HCT116 (cell line): Measurements from ENCODE around the gene CDC37L1. TPM values are rescaled to one million over a fixed set of nuclear protein-coding genes. Genes with fewer than 3 reads are reported as not detected.
"Not testable (repeated sequence)": the region's sequence is repeated elsewhere in the genome, so short reads cannot be mapped to it uniquely, and the experiment has no call there.

Experiments
- ATAC-seq: fragments of 200-7000 bp; cut with Tn5 transposase; 2 replicates; pipeline ENCODE4 v1.9.1; 2020; ENCODE audit warnings: mild to moderate bottlenecking, moderate library complexity
- BruUV-seq: library from RNA; stranded (reverse); fragments of 400-500 nt; replicated peaks from 2 replicates; lab custom pipeline; 2021; lab: Mats Ljungman, UMichigan
- CTCF ChIA-PET: fragments of 300-600 bp; sonication (Branson Sonifier 250); formaldehyde crosslinking; loops from one replicate; lab custom pipeline; 2021; ENCODE audit warnings: antibody characterized with exemption; lab: Charles Lee
- POLR2A ChIA-PET: fragments of 300-600, 350-600 bp; sonication (Branson Sonifier 250); formaldehyde crosslinking; loops from one replicate; lab custom pipeline; 2021; ENCODE audit warnings: antibody characterized with exemption; lab: Charles Lee
- RAD21 ChIA-PET, 2 experiments: fragments of 300-600 bp; sonication (Branson Sonifier 250); formaldehyde crosslinking; loops; one replicate each; lab custom pipeline; 2023; ENCODE audit warnings: low total read pairs in 2 of 2; ENCODE audit not compliant: uncharacterized antibody in 2 of 2, unreplicated experiment in 2 of 2, low non-redundant PET in 1 of 2; lab: Charles Lee
- DNase-seq: peaks from one replicate; pipeline ENCODE4 v3.0.0-alpha.2; 2010; ENCODE audit warnings: low read depth, low spot score
- H2AFZ ChIP-seq: fragments of 200-600 bp; shearing (Covaris generic), sonication (generic); 2 replicates; pipeline ENCODE4 v1.6.1; 2017; ENCODE audit warnings: low read depth, mixed run types, mixed read lengths, antibody characterized with exemption, low read length; ENCODE audit not compliant: poor library complexity, severe bottlenecking
- H3K27ac ChIP-seq: 2 replicates; pipeline ENCODE4 v1.5.1; 2012; ENCODE audit warnings: low read depth, low read length
- H3K27me3 ChIP-seq: fragments of 200-600 bp; sonication (generic); 2 replicates; pipeline ENCODE4 v1.6.1; 2016; ENCODE audit warnings: mixed run types, low read length, mixed read lengths; ENCODE audit not compliant: insufficient read depth
- H3K36me3 ChIP-seq, 2 experiments: fragments of 200-500 bp in 1 of 2; fragments of 200-600 bp in 1 of 2; sonication (Bioruptor generic) in 1 of 2; sonication (generic) in 1 of 2; 2 replicates each; pipeline versions ENCODE4 v1.5.1 to v1.6.1; 2014 to 2016; ENCODE audit warnings: low read length in 2 of 2, inconsistent platforms in 1 of 2, mixed read lengths in 1 of 2, mixed run types in 1 of 2; ENCODE audit not compliant: insufficient read depth in 2 of 2, control insufficient read depth in 1 of 2
- H3K4me1 ChIP-seq, 2 experiments: fragments of 200-600 bp in 1 of 2; sonication (generic) in 1 of 2; 2 replicates each; pipeline versions ENCODE4 v1.5.1 to v1.6.1; 2012 to 2017; ENCODE audit warnings: low read length in 2 of 2, inconsistent platforms in 1 of 2, mild to moderate bottlenecking in 1 of 2, mixed read lengths in 1 of 2, mixed run types in 1 of 2, moderate library complexity in 1 of 2; ENCODE audit not compliant: insufficient read depth in 2 of 2, control insufficient read depth in 1 of 2
- H3K4me2 ChIP-seq: fragments of 200-600 bp; sonication (generic); 2 replicates; pipeline ENCODE4 v1.6.1; 2017; ENCODE audit warnings: mixed run types, low read length, mixed read lengths
- H3K4me3 ChIP-seq, 2 experiments: fragments of 200-600 bp in 1 of 2; sonication (generic) in 1 of 2; replicated peaks in 1 of 2; 2 replicates each; pipeline ENCODE4 v1.5.1; 2011 to 2016; ENCODE audit warnings: low read length in 2 of 2, control low read depth in 1 of 2, low read depth in 1 of 2, mild to moderate bottlenecking in 1 of 2, mixed read lengths in 1 of 2, mixed run types in 1 of 2
- H3K79me2 ChIP-seq: fragments of 200-600 bp; sonication (generic); 2 replicates; pipeline ENCODE4 v1.6.1; 2017; ENCODE audit warnings: mild to moderate bottlenecking, mixed run types, low read length, moderate library complexity, mixed read lengths; ENCODE audit not compliant: insufficient read depth
- H3K9ac ChIP-seq: fragments of 200-600 bp; sonication (generic); 2 replicates; pipeline ENCODE4 v1.6.1; 2016; ENCODE audit warnings: low read length, mixed read lengths
- H3K9me2 ChIP-seq: fragments of 200-600 bp; sonication (generic), shearing (Covaris generic); 2 replicates; pipeline ENCODE4 v1.6.1; 2017; ENCODE audit warnings: mixed run types, mild to moderate bottlenecking, moderate library complexity; ENCODE audit not compliant: insufficient read depth
- H3K9me3 ChIP-seq, 2 experiments: fragments of 200-500 bp in 1 of 2; fragments of 200-600 bp in 1 of 2; sonication (Bioruptor generic) in 1 of 2; sonication (generic) in 1 of 2; 2 replicates each; pipeline ENCODE4 v1.6.1; 2014 to 2017; ENCODE audit warnings: low read length in 2 of 2, mixed read lengths in 2 of 2, inconsistent platforms in 1 of 2, low read depth in 1 of 2, mild to moderate bottlenecking in 1 of 2, mixed run types in 1 of 2, moderate library complexity in 1 of 2; ENCODE audit not compliant: control insufficient read depth in 1 of 2, insufficient read depth in 1 of 2
- H4K20me1 ChIP-seq: fragments of 200-600 bp; sonication (generic), shearing (Covaris generic); 2 replicates; pipeline ENCODE4 v1.6.1; 2017; ENCODE audit warnings: mixed run types, mild to moderate bottlenecking, moderate library complexity; ENCODE audit not compliant: insufficient read depth
- CBX3 ChIP-seq: IDR thresholded peaks from 2 replicates; pipeline ENCODE4 v1.6.1; 2012; ENCODE audit warnings: low read depth
- ELF1 ChIP-seq: IDR thresholded peaks from 2 replicates; pipeline ENCODE4 v1.6.1; 2012; ENCODE audit warnings: low read depth, borderline replicate concordance
- EZH2phosphoT487 ChIP-seq: fragments of 200-600 bp; IDR thresholded peaks from 2 replicates; pipeline ENCODE4 v1.6.1; 2018; ENCODE audit warnings: antibody characterized with exemption, borderline replicate concordance
- JUND ChIP-seq: IDR thresholded peaks from 2 replicates; pipeline ENCODE4 v1.6.1; 2012
- POLR2A ChIP-seq: IDR thresholded peaks from 2 replicates; pipeline ENCODE4 v1.7.0; 2011; ENCODE audit warnings: borderline replicate concordance; ENCODE audit not compliant: insufficient read depth, insufficient read length; ENCODE audit errors: extremely low read depth
- POLR2AphosphoS5 ChIP-seq: IDR thresholded peaks from 2 replicates; pipeline ENCODE4 v1.6.1; 2011; ENCODE audit warnings: mild to moderate bottlenecking, low read depth, low read length, moderate library complexity
- SIN3A ChIP-seq: IDR thresholded peaks from 2 replicates; pipeline ENCODE4 v1.6.1; 2012; ENCODE audit warnings: low read depth
- SP1 ChIP-seq: IDR thresholded peaks from 2 replicates; pipeline ENCODE4 v1.6.1; 2012; ENCODE audit warnings: low read depth
- SRF ChIP-seq: IDR thresholded peaks from 2 replicates; pipeline ENCODE4 v1.6.1; 2012; ENCODE audit warnings: low read depth
- YY1 ChIP-seq: IDR thresholded peaks from 2 replicates; pipeline ENCODE4 v1.6.1; 2011; ENCODE audit warnings: low read length, low read depth, moderate library complexity, mild to moderate bottlenecking; ENCODE audit not compliant: insufficient replicate concordance; ENCODE audit errors: extremely low read depth
- ZFX ChIP-seq: fragments of 450-650 bp; IDR thresholded peaks from 2 replicates; pipeline ENCODE4 v1.6.1; 2017
- ZNF274 ChIP-seq: fragments of 200-500 bp; sonication (Bioruptor generic); IDR thresholded peaks from 2 replicates; pipeline ENCODE4 v1.6.1; 2014; ENCODE audit warnings: mild to moderate bottlenecking, low read depth, low read length, inconsistent platforms
- intact Hi-C: fragments of 100-400 bp; cut with micrococcal nuclease; formaldehyde crosslinking; loops from 2 replicates; pipeline ENCODE4 v1.10.0; 2022
- total RNA-seq: library from RNA; stranded (reverse); gene quantifications from one replicate; pipeline ENCODE4 v1.2.1, GENCODE V29; 2021; ENCODE audit not compliant: unreplicated experiment
- TF ChIP-seq, protein P1 (sequence below): IDR thresholded peaks from 2 replicates; pipeline ENCODE4 v1.6.1; 2012
- TF ChIP-seq, protein P2 (sequence below): IDR thresholded peaks from 2 replicates; pipeline ENCODE4 v1.6.1; 2012
- TF ChIP-seq, protein P3 (sequence below): IDR thresholded peaks from 2 replicates; pipeline ENCODE4 v1.6.1; 2011; ENCODE audit warnings: mild to moderate bottlenecking, low read length, moderate library complexity; ENCODE audit not compliant: insufficient replicate concordance; ENCODE audit errors: extremely low read depth
- TF ChIP-seq, protein P4 (sequence below): IDR thresholded peaks from 2 replicates; pipeline ENCODE4 v1.6.1; 2012; ENCODE audit warnings: low read depth

Gene CDC37L1
- total RNA-seq, 1 experiment from 2014 or later, result 18.1 TPM

DNA sequence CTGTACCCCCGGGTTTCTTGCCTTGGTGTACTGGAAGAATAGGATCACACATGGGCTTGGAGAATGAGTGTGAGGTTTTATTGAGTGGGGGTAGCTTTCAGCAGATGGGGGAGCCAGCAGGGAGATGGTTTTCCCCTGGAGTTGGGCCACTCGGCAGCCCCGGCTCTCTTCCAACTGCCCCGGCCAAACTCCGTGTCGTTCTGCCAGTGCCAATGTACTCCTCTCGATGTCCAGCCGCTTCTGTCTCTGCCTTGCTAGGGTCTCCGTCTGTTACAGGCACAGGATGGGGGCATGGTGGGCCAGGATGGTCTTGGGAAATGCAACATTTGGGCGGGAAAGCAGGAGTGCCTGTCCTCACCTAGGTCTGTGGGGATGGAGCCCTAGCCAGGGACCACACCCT lies 24.8 kb upstream of the CDC37L1 start:
- no peak overlapping the region for H3K9ac ChIP-seq
- DNase-seq (no peak), ATAC-seq (no peak)
- H4K20me1 ChIP-seq, result no peaks in the 10 kb centered on the region
- ChIA-PET RAD21 (no interaction called here), CTCF (no interaction called here), POLR2A (no interaction called here)
- H3K9me2 ChIP-seq, result no peaks in the 10 kb centered on the region
- no peaks in the 10 kb centered on the region for H3K27me3 ChIP-seq
- TF ChIP-seq, protein P1, sequence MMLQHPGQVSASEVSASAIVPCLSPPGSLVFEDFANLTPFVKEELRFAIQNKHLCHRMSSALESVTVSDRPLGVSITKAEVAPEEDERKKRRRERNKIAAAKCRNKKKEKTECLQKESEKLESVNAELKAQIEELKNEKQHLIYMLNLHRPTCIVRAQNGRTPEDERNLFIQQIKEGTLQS, result no peak
- TF ChIP-seq SRF (no peak), YY1 (no peak), JUND (no peak), ELF1 (no peak), POLR2AphosphoS5 (no peak), SIN3A (no peak), ZFX (no peak), SP1 (no peak), EZH2phosphoT487 (no peak), ZNF274 (no peak), POLR2A (no peak), CBX3 (no peak)
- TF ChIP-seq, protein P2, sequence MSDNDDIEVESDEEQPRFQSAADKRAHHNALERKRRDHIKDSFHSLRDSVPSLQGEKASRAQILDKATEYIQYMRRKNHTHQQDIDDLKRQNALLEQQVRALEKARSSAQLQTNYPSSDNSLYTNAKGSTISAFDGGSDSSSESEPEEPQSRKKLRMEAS, result no peak
- TF ChIP-seq, protein P3, sequence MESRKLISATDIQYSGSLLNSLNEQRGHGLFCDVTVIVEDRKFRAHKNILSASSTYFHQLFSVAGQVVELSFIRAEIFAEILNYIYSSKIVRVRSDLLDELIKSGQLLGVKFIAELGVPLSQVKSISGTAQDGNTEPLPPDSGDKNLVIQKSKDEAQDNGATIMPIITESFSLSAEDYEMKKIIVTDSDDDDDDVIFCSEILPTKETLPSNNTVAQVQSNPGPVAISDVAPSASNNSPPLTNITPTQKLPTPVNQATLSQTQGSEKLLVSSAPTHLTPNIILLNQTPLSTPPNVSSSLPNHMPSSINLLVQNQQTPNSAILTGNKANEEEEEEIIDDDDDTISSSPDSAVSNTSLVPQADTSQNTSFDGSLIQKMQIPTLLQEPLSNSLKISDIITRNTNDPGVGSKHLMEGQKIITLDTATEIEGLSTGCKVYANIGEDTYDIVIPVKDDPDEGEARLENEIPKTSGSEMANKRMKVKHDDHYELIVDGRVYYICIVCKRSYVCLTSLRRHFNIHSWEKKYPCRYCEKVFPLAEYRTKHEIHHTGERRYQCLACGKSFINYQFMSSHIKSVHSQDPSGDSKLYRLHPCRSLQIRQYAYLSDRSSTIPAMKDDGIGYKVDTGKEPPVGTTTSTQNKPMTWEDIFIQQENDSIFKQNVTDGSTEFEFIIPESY, result no peak
- TF ChIP-seq, protein P4, sequence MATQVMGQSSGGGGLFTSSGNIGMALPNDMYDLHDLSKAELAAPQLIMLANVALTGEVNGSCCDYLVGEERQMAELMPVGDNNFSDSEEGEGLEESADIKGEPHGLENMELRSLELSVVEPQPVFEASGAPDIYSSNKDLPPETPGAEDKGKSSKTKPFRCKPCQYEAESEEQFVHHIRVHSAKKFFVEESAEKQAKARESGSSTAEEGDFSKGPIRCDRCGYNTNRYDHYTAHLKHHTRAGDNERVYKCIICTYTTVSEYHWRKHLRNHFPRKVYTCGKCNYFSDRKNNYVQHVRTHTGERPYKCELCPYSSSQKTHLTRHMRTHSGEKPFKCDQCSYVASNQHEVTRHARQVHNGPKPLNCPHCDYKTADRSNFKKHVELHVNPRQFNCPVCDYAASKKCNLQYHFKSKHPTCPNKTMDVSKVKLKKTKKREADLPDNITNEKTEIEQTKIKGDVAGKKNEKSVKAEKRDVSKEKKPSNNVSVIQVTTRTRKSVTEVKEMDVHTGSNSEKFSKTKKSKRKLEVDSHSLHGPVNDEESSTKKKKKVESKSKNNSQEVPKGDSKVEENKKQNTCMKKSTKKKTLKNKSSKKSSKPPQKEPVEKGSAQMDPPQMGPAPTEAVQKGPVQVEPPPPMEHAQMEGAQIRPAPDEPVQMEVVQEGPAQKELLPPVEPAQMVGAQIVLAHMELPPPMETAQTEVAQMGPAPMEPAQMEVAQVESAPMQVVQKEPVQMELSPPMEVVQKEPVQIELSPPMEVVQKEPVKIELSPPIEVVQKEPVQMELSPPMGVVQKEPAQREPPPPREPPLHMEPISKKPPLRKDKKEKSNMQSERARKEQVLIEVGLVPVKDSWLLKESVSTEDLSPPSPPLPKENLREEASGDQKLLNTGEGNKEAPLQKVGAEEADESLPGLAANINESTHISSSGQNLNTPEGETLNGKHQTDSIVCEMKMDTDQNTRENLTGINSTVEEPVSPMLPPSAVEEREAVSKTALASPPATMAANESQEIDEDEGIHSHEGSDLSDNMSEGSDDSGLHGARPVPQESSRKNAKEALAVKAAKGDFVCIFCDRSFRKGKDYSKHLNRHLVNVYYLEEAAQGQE, result no peak
- no TSS peak for BruUV-seq
- H3K4me3 ChIP-seq, result no peak overlapping the region
- no peak overlapping the region for H2AFZ ChIP-seq
- no peaks in the 10 kb centered on the region for H3K36me3 ChIP-seq
- no peaks in the 10 kb centered on the region for H3K79me2 ChIP-seq
- no peak overlapping the region for H3K4me2 ChIP-seq
- no peaks in the 10 kb centered on the region for H3K4me1 ChIP-seq
- H3K27ac ChIP-seq, result no peak overlapping the region
- intact Hi-C loops, result no loop called here
- no peaks in the 10 kb centered on the region for H3K9me3 ChIP-seq

DNA sequence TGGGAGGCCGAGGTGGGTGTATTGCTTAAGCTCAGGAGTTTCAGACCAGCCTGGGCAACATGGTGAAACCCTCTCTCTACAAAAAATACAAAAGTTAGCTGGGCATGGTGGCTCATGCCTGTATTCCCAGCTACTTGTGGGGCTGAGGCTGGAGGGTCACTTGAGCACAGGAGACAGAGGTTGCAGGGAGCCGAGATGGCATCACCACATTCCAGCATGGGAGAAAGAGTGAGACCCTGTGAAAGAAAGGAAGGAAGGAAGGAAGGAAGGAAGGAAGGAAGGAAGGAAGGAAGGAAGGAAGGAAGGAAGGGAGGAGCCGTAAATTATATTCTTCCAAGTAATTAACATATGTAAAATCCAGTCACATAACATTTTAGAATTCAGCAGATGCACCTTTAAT lies 23.2 kb upstream of the CDC37L1 start:
- H3K4me3 ChIP-seq, intact Hi-C loops, H3K9ac ChIP-seq, H3K4me1 ChIP-seq, H3K79me2 ChIP-seq, BruUV-seq, H3K9me3 ChIP-seq, H4K20me1 ChIP-seq, H3K27me3 ChIP-seq, DNase-seq, H3K27ac ChIP-seq, H3K36me3 ChIP-seq, ATAC-seq, POLR2A ChIA-PET, H3K9me2 ChIP-seq, H2AFZ ChIP-seq, RAD21 ChIA-PET, H3K4me2 ChIP-seq: not testable (repeated sequence)
- CTCF ChIA-PET, result interaction anchor here (0.9 kb wide), 1 partner anchor 16 kb away, joined by 3 read pairs; no protein-coding TSS in a partner anchor
